ENCODE data around the gene BEND5.

Gene BEND5

GRCh38 chr1:48718705-48719104, 58.0 kb downstream of the BEND5 start:
- H3K27me3 Mint-ChIP-seq = no peaks in the 10 kb centered on the region
- no peaks in the 10 kb centered on the region for H3K9me3 Mint-ChIP-seq (ENCODE audit: low read depth)
- no peaks in the 10 kb centered on the region for H3K4me1 Mint-ChIP-seq (ENCODE audit: low read depth)
- no peaks in the 10 kb centered on the region for H3K36me3 Mint-ChIP-seq
- no peak overlapping the region for H3K4me3 Mint-ChIP-seq
- H3K27ac Mint-ChIP-seq = no peak overlapping the region

GRCh38 chr1:48718116-48718630, 58.5 kb downstream of the BEND5 start:
- Mint-ChIP-seq H3K4me1 (ENCODE audit: low read depth) (no peaks in the 10 kb centered on the region), H3K27ac (no peak overlapping the region), H3K36me3 (no peaks in the 10 kb centered on the region)

GRCh38 chr1:48717082-48717481, 59.6 kb downstream of the BEND5 start:
- H3K27me3 Mint-ChIP-seq = no peaks in the 10 kb centered on the region
- no peaks in the 10 kb centered on the region for H3K4me1 Mint-ChIP-seq (ENCODE audit: low read depth)
- no peak overlapping the region for H3K4me3 Mint-ChIP-seq
- no peaks in the 10 kb centered on the region for H3K9me3 Mint-ChIP-seq (ENCODE audit: low read depth)
- H3K27ac Mint-ChIP-seq = no peak overlapping the region
- no peaks in the 10 kb centered on the region for H3K36me3 Mint-ChIP-seq

More at GRCh38 chr1:48718116-48718630, 58.5 kb downstream of the BEND5 start:
- H3K4me3 Mint-ChIP-seq = no peak overlapping the region
- H3K9me3 Mint-ChIP-seq (ENCODE audit: low read depth) = no peaks in the 10 kb centered on the region
- H3K27me3 Mint-ChIP-seq = no peaks in the 10 kb centered on the region

GRCh38 chr1:48715921-48716320, 60.8 kb downstream of the BEND5 start:
- Mint-ChIP-seq H3K27ac (no peak overlapping the region), H3K4me1 (ENCODE audit: low read depth) (no peaks in the 10 kb centered on the region), H3K4me3 (no peak overlapping the region), H3K36me3 (no peaks in the 10 kb centered on the region), H3K9me3 (ENCODE audit: low read depth) (no peaks in the 10 kb centered on the region), H3K27me3 (no peaks in the 10 kb centered on the region)

GRCh38 chr1:48710915-48711314, 65.8 kb downstream of the BEND5 start:
- Mint-ChIP-seq H3K4me3 (no peak overlapping the region), H3K27me3 (no peaks in the 10 kb centered on the region), H3K4me1 (ENCODE audit: low read depth) (no peaks in the 10 kb centered on the region), H3K36me3 (no peaks in the 10 kb centered on the region), H3K27ac (no peak overlapping the region), H3K9me3 (ENCODE audit: low read depth) (no peaks in the 10 kb centered on the region)

- no peak overlapping the region for H3K4me3 Mint-ChIP-seq
- no peaks in the 10 kb centered on the region for H3K27me3 Mint-ChIP-seq
- H3K36me3 Mint-ChIP-seq = no peaks in the 10 kb centered on the region
- H3K27ac Mint-ChIP-seq = no peak overlapping the region
- H3K4me1 Mint-ChIP-seq (ENCODE audit: low read depth) = no peaks in the 10 kb centered on the region
- H3K9me3 Mint-ChIP-seq (ENCODE audit: low read depth) = no peaks in the 10 kb centered on the region
These were observed 66.4 kb downstream of the BEND5 start for GRCh38 chr1:48710318-48710717.

- no peaks in the 10 kb centered on the region for H3K36me3 Mint-ChIP-seq
- H3K4me3 Mint-ChIP-seq = no peak overlapping the region
- H3K9me3 Mint-ChIP-seq (ENCODE audit: low read depth) = no peaks in the 10 kb centered on the region
- peaks cover 10% of the 10 kb centered on the region for H3K27me3 Mint-ChIP-seq
- no peak overlapping the region for H3K27ac Mint-ChIP-seq
- no peaks in the 10 kb centered on the region for H3K4me1 Mint-ChIP-seq (ENCODE audit: low read depth)
These were observed 72.0 kb downstream of the BEND5 start for GRCh38 chr1:48704736-48705135.

GRCh38 chr1:48701445-48701844, 75.2 kb downstream of the BEND5 start:
- Mint-ChIP-seq H3K4me1 (ENCODE audit: low read depth) (no peaks in the 10 kb centered on the region), H3K27me3 (peaks cover 23% of the 10 kb centered on the region), H3K36me3 (no peaks in the 10 kb centered on the region), H3K9me3 (ENCODE audit: low read depth) (no peaks in the 10 kb centered on the region), H3K27ac (no peak overlapping the region), H3K4me3 (no peak overlapping the region)

- H3K4me3 Mint-ChIP-seq = no peak overlapping the region
- H3K27me3 Mint-ChIP-seq = peaks cover 25% of the 10 kb centered on the region
- H3K4me1 Mint-ChIP-seq (ENCODE audit: low read depth) = no peaks in the 10 kb centered on the region
- no peaks in the 10 kb centered on the region for H3K9me3 Mint-ChIP-seq (ENCODE audit: low read depth)
- H3K27ac Mint-ChIP-seq = no peak overlapping the region
- H3K36me3 Mint-ChIP-seq = no peaks in the 10 kb centered on the region
These were observed 79.5 kb downstream of the BEND5 start for GRCh38 chr1:48697066-48697707.

- H3K4me1 Mint-ChIP-seq (ENCODE audit: low read depth) = no peaks in the 10 kb centered on the region
These were observed 81.5 kb downstream of the BEND5 start for GRCh38 chr1:48695161-48695560.

GRCh38 chr1:48693674-48694320, 82.9 kb downstream of the BEND5 start:
- Mint-ChIP-seq H3K27me3 (peaks cover 10% of the 10 kb centered on the region), H3K9me3 (ENCODE audit: low read depth) (no peaks in the 10 kb centered on the region), H3K27ac (no peak overlapping the region), H3K36me3 (no peaks in the 10 kb centered on the region), H3K4me3 (no peak overlapping the region), H3K4me1 (ENCODE audit: low read depth) (no peaks in the 10 kb centered on the region)

More at GRCh38 chr1:48695161-48695560, 81.5 kb downstream of the BEND5 start:
- Mint-ChIP-seq H3K27me3 (peaks cover 15% of the 10 kb centered on the region), H3K9me3 (ENCODE audit: low read depth) (no peaks in the 10 kb centered on the region), H3K4me3 (no peak overlapping the region), H3K27ac (no peak overlapping the region), H3K36me3 (no peaks in the 10 kb centered on the region)

- Mint-ChIP-seq H3K4me1 (ENCODE audit: low read depth) (no peaks in the 10 kb centered on the region), H3K9me3 (ENCODE audit: low read depth) (no peaks in the 10 kb centered on the region), H3K36me3 (no peaks in the 10 kb centered on the region), H3K4me3 (no peak overlapping the region), H3K27me3 (peaks cover 8% of the 10 kb centered on the region), H3K27ac (no peak overlapping the region)
These were observed 83.5 kb downstream of the BEND5 start for GRCh38 chr1:48693180-48693579.

GRCh38 chr1:48692235-48692634, 84.5 kb downstream of the BEND5 start:
- Mint-ChIP-seq H3K27me3 (peaks cover 5% of the 10 kb centered on the region), H3K36me3 (no peaks in the 10 kb centered on the region), H3K4me3 (no peak overlapping the region), H3K9me3 (ENCODE audit: low read depth) (no peaks in the 10 kb centered on the region), H3K27ac (no peak overlapping the region), H3K4me1 (ENCODE audit: low read depth) (no peaks in the 10 kb centered on the region)

- no peaks in the 10 kb centered on the region for H3K4me1 Mint-ChIP-seq (ENCODE audit: low read depth)
- H3K4me3 Mint-ChIP-seq = no peak overlapping the region
- H3K9me3 Mint-ChIP-seq (ENCODE audit: low read depth) = no peaks in the 10 kb centered on the region
- peaks cover 2% of the 10 kb centered on the region for H3K27me3 Mint-ChIP-seq
- no peak overlapping the region for H3K27ac Mint-ChIP-seq
- H3K36me3 Mint-ChIP-seq = no peaks in the 10 kb centered on the region
These were observed 85.2 kb downstream of the BEND5 start for GRCh38 chr1:48691429-48692001.

GRCh38 chr1:48688102-48688760, 88.5 kb downstream of the BEND5 start:
- Mint-ChIP-seq H3K9me3 (ENCODE audit: low read depth) (no peaks in the 10 kb centered on the region), H3K4me1 (ENCODE audit: low read depth) (no peaks in the 10 kb centered on the region), H3K36me3 (no peaks in the 10 kb centered on the region)

More at GRCh38 chr1:48688102-48688760, 88.5 kb downstream of the BEND5 start:
- Mint-ChIP-seq H3K4me3 (no peak overlapping the region), H3K27ac (no peak overlapping the region), H3K27me3 (no peaks in the 10 kb centered on the region)

All from activated naive CD8-positive, alpha-beta T cell (primary cell).